Aorta (tissue), 5 donors: ENCODE measurements around the gene ELOF1. TPM values are rescaled to one million over a fixed set of nuclear protein-coding genes. Genes with fewer than 3 reads are reported as not detected.

Source experiments
- ATAC-seq: fragments of 200-7000 bp; cut with Tn5 transposase; one replicate; pipeline ENCODE4 v1.9.1; 2022; ENCODE audit warnings: moderate library complexity; ENCODE audit not compliant: low FRiP score
- DNase-seq, 2 donors: peaks; one replicate each; pipeline ENCODE4 v3.0.0-alpha.2; 2020
- H3K27ac ChIP-seq, 2 donors: one replicate each; pipeline ENCODE4 v1.5.1; 2013; ENCODE audit warnings: low read length in 2 of 2, mild to moderate bottlenecking in 2 of 2, moderate library complexity in 2 of 2, control low read depth in 1 of 2, inconsistent platforms in 1 of 2, low read depth in 1 of 2
- H3K27me3 ChIP-seq, 2 donors: one replicate each; pipeline ENCODE4 v1.6.1; 2013; ENCODE audit warnings: control low read depth in 1 of 2, low read length in 1 of 2, mild to moderate bottlenecking in 1 of 2, moderate library complexity in 1 of 2; ENCODE audit not compliant: insufficient read depth in 2 of 2, control insufficient read depth in 1 of 2
- H3K36me3 ChIP-seq, 2 donors: one replicate each; pipeline ENCODE4 v1.6.1; 2013; ENCODE audit warnings: control low read depth in 1 of 2, low read length in 1 of 2, mild to moderate bottlenecking in 1 of 2; ENCODE audit not compliant: insufficient read depth in 2 of 2, control insufficient read depth in 1 of 2
- H3K4me1 ChIP-seq, 2 donors: one replicate each; pipeline ENCODE4 v1.6.1; 2013; ENCODE audit warnings: low read length in 2 of 2, control low read depth in 1 of 2, mild to moderate bottlenecking in 1 of 2, moderate library complexity in 1 of 2; ENCODE audit not compliant: insufficient read depth in 2 of 2, control insufficient read depth in 1 of 2
- H3K4me3 ChIP-seq, 2 donors: one replicate each; pipeline ENCODE4 v1.5.1; 2013; ENCODE audit warnings: low read length in 2 of 2, control low read depth in 1 of 2, mild to moderate bottlenecking in 1 of 2
- H3K9me3 ChIP-seq: one replicate; pipeline ENCODE4 v1.6.1; 2013; ENCODE audit warnings: mild to moderate bottlenecking, low read length; ENCODE audit not compliant: control insufficient read depth
- WGBS, 2 donors: extraction: QIAGEN DNeasy Blood & Tissue Kit; methylation state at CpG; one replicate each; pipeline ENCODE4 v1.1.7; 2013; 5-methylcytosine and 5-hydroxymethylcytosine counted together
- intact Hi-C, 2 donors: fragments of 100-400 bp; cut with DNase I; formaldehyde crosslinking; loops; one replicate each; pipeline versions ENCODE4 v1.14.2 to v1.15.0; 2022
- polyA plus RNA-seq, 2 donors: library from polyadenylated mRNA; stranded (reverse); fragments of 200-250 nt; gene quantifications; one replicate each; pipeline ENCODE4 v1.2.3, GENCODE V29; 2013
- total RNA-seq, 2 donors: library from RNA; stranded (reverse); fragmentation: NEBNext Ultra II Directional; extraction: Animal tissue kit (Norgen Biotek cat#: 25700); gene quantifications; one replicate each; pipeline ENCODE4 v1.2.1, GENCODE V29; 2021
- donor health status: healthy with polysubstance abuse.
- donor health status: Bipolar disorder and iron deficiency.
- donor health status: DM: no; HTN: no; CAD: no.
- donor health status: DM: no; HTN: no; CAD: no.
- donor health status: DM: yes; HTN: yes; CAD: no.

The ELOF1 gene
- total and polyA plus RNA-seq, 4 donors = 30.9 to 75.4 (median 35.7) TPM

GRCh38 chr19:11594084-11594483, 35.1 kb upstream of the ELOF1 start:
- Histone ChIP-seq H3K36me3 (no peaks in the 10 kb centered on the region), H3K9me3 (no peaks in the 10 kb centered on the region), H3K4me1 (no peaks in the 10 kb centered on the region), H3K27me3 (no peaks in the 10 kb centered on the region), H3K4me3 (no peak overlapping the region), H3K27ac (no peak overlapping the region)
- intact Hi-C loops = loop anchor here in 1 of 2 donors (10.0 kb wide), 1 partner anchor 299 kb away; the partner anchor contains the start of gene TSPAN16
- WGBS, 2 donors = 80 to 81% methylated on average over 4 of the region's 4 CpGs
- no peak for ATAC-seq
- DNase-seq = peak in 1 of 2 donors; percentile 1

GRCh38 chr19:11587975-11588631, 29.1 kb upstream of the ELOF1 start:
- ATAC-seq (no peak), DNase-seq (no peak)
- no peaks in the 10 kb centered on the region for H3K4me1 ChIP-seq
- H3K9me3 ChIP-seq = no peaks in the 10 kb centered on the region
- H3K4me3 ChIP-seq = no peak overlapping the region
- WGBS, 2 donors = 66 to 68% methylated on average over 13 of the region's 13 CpGs
- H3K27me3 ChIP-seq = no peaks in the 10 kb centered on the region
- intact Hi-C loops = loop anchor here (1.0 to 5.0 kb wide), 2 partner anchors 91 to 92 kb away; no protein-coding TSS in a partner anchor
- no peaks in the 10 kb centered on the region for H3K36me3 ChIP-seq
- no peak overlapping the region for H3K27ac ChIP-seq

GRCh38 chr19:11587302-11587974, 28.4 kb upstream of the ELOF1 start:
- 2% methylated on average over 6 to 7 of the region's 7 CpGs for WGBS, 2 donors
- ATAC-seq (peak; percentile 94), DNase-seq (peak; percentile 84 to 90)
- Histone ChIP-seq H3K27me3 (no peaks in the 10 kb centered on the region), H3K4me3 (no peak overlapping the region), H3K36me3 (no peaks in the 10 kb centered on the region), H3K9me3 (no peaks in the 10 kb centered on the region), H3K4me1 (no peaks in the 10 kb centered on the region), H3K27ac (no peak overlapping the region)
- intact Hi-C loops = loop anchor here (1.0 to 5.0 kb wide), 2 partner anchors 90 to 91 kb away; no protein-coding TSS in a partner anchor

GRCh38 chr19:11586331-11586730, 27.3 kb upstream of the ELOF1 start:
- no peak for ATAC-seq
- no peaks in the 10 kb centered on the region for H3K4me1 ChIP-seq
- H3K27me3 ChIP-seq = no peaks in the 10 kb centered on the region
- H3K4me3 ChIP-seq = no peak overlapping the region
- H3K36me3 ChIP-seq = no peaks in the 10 kb centered on the region
- 55 to 65% methylated on average over 6 of the region's 6 CpGs for WGBS, 2 donors
- intact Hi-C loops = loop anchor here in 1 of 2 donors (5.0 kb wide), 1 partner anchor 89 kb away; no protein-coding TSS in a partner anchor
- H3K9me3 ChIP-seq = no peaks in the 10 kb centered on the region
- DNase-seq = no peak
- no peak overlapping the region for H3K27ac ChIP-seq

- no peak overlapping the region for H3K27ac ChIP-seq
Observed at GRCh38 chr19:11581740-11582139, 22.7 kb upstream of the ELOF1 start.

GRCh38 chr19:11580116-11580515, 21.1 kb upstream of the ELOF1 start:
- WGBS, 2 donors = 70 to 71% methylated on average over 4 of the region's 4 CpGs
- no peak overlapping the region for H3K4me3 ChIP-seq
- H3K36me3 ChIP-seq = no peaks in the 10 kb centered on the region
- ATAC-seq = no peak
- no peaks in the 10 kb centered on the region for H3K27me3 ChIP-seq
- no peaks in the 10 kb centered on the region for H3K9me3 ChIP-seq
- intact Hi-C loops = no loop called here
- no peaks in the 10 kb centered on the region for H3K4me1 ChIP-seq
- DNase-seq = no peak
- no peak overlapping the region for H3K27ac ChIP-seq

More at GRCh38 chr19:11581740-11582139, 22.7 kb upstream of the ELOF1 start:
- DNase-seq (no peak), ATAC-seq (no peak)
- WGBS, 2 donors = 38 to 40% methylated on average over 3 of the region's 3 CpGs
- Histone ChIP-seq H3K27me3 (no peaks in the 10 kb centered on the region), H3K9me3 (no peaks in the 10 kb centered on the region), H3K36me3 (no peaks in the 10 kb centered on the region), H3K4me1 (no peaks in the 10 kb centered on the region), H3K4me3 (no peak overlapping the region)
- intact Hi-C loops = no loop called here

GRCh38 chr19:11578258-11579142, 19.5 kb upstream of the ELOF1 start:
- WGBS, 2 donors = 16 to 19% methylated on average over 49 to 62 of the region's 62 CpGs
- Histone ChIP-seq H3K27me3 (no peaks in the 10 kb centered on the region), H3K27ac (no peak overlapping the region), H3K4me3 (no peak overlapping the region), H3K9me3 (no peaks in the 10 kb centered on the region), H3K36me3 (no peaks in the 10 kb centered on the region), H3K4me1 (no peaks in the 10 kb centered on the region)
- intact Hi-C loops = no loop called here
- ATAC-seq = peak; percentile 30
- peak in 1 of 2 donors; percentile 86 for DNase-seq

GRCh38 chr19:11577451-11578257, 18.6 kb upstream of the ELOF1 start, which contains the start of gene ACP5:
ACP5 (minus strand) TSS chr19:11577645; CDS start chr19:11577317, 328 bp downstream.
- H3K4me1 ChIP-seq = no peaks in the 10 kb centered on the region
- H3K27ac ChIP-seq = no peak within 1 kb of the TSS
- ATAC-seq = no peak
- WGBS, 2 donors = 76 to 78% methylated on average over 18 of the region's 18 CpGs
- H3K4me3 ChIP-seq = no peak within 1 kb of the TSS
- H3K27me3 ChIP-seq = no peaks in the 10 kb centered on the region
- intact Hi-C loops = no loop called here
- no peaks in the 10 kb centered on the region for H3K36me3 ChIP-seq
- DNase-seq = peak in 1 of 2 donors; percentile 63
- no peaks in the 10 kb centered on the region for H3K9me3 ChIP-seq
